H1 (cell line): ENCODE data around the gene PID1. TPM values are rescaled to one million over a fixed set of nuclear protein-coding genes. Genes with fewer than 3 reads are reported as not detected.

Experiments used
- CTCF ChIA-PET: fragments of 300-600 bp; sonication (Branson Sonifier 250); formaldehyde crosslinking; loops from one replicate; lab custom pipeline; 2021; ENCODE audit not compliant: partially characterized antibody; lab: Charles Lee
- POLR2A ChIA-PET: fragments of 300-600 bp; sonication (Branson Sonifier 250); formaldehyde crosslinking; loops from one replicate; lab custom pipeline; 2021; ENCODE audit warnings: inconsistent platforms; ENCODE audit not compliant: partially characterized antibody; lab: Charles Lee
- DNase-seq, 2 experiments: peaks; one replicate each; pipeline versions ENCODE4 v3.0.0 to v3.0.0-alpha.2; 2010 to 2022; ENCODE audit warnings: low spot score in 2 of 2, low read depth in 1 of 2, mixed read lengths in 1 of 2
- FAIRE-seq: peaks from 2 replicates; lab custom pipeline; 2011; peaks lifted over from hg19 to GRCh38; lab: Jason Lieb, UNC
- H2AFZ ChIP-seq: 2 replicates; pipeline ENCODE4 v1.8.1; 2012; ENCODE audit warnings: low read length, inconsistent platforms
- H2AK5ac ChIP-seq: 2 replicates; pipeline ENCODE4 v1.6.1; 2013; ENCODE audit warnings: low read depth, low read length
- H2BK120ac ChIP-seq: replicated peaks from 2 replicates; pipeline ENCODE3; 2013; ENCODE audit warnings: low read depth, low read length, inconsistent platforms
- H2BK12ac ChIP-seq: 2 replicates; pipeline ENCODE4 v1.6.1; 2013; ENCODE audit warnings: low read depth, low read length
- H2BK15ac ChIP-seq: 2 replicates; pipeline ENCODE4 v1.6.1; 2013; ENCODE audit warnings: low read length
- H2BK20ac ChIP-seq: 2 replicates; pipeline ENCODE4 v1.6.1; 2013; ENCODE audit warnings: low read length
- H2BK5ac ChIP-seq: 2 replicates; pipeline ENCODE4 v1.6.1; 2013; ENCODE audit warnings: low read depth, low read length
- H3K14ac ChIP-seq: 2 replicates; pipeline ENCODE4 v1.6.1; 2013; ENCODE audit warnings: inconsistent platforms; ENCODE audit not compliant: insufficient read length
- H3K18ac ChIP-seq: 2 replicates; pipeline ENCODE4 v1.6.1; 2013; ENCODE audit warnings: low read length; ENCODE audit errors: extremely low read depth
- H3K23ac ChIP-seq: 2 replicates; pipeline ENCODE4 v1.6.1; 2013; ENCODE audit warnings: inconsistent platforms; ENCODE audit not compliant: insufficient read length
- H3K23me2 ChIP-seq: 2 replicates; pipeline ENCODE4 v1.6.1; 2013; ENCODE audit warnings: low read depth, low read length
- H3K27ac ChIP-seq: 2 replicates; pipeline ENCODE4 v1.6.1; 2011; ENCODE audit warnings: low read depth, low read length, inconsistent platforms
- H3K27me3 ChIP-seq, 4 experiments: replicated peaks in 1 of 4; 1 replicate in 1 of 4; 2 replicates in 3 of 4; pipeline versions ENCODE4 v1.6.1 to v1.8.1; 2011 to 2013; ENCODE audit warnings: low read length in 3 of 4, mild to moderate bottlenecking in 3 of 4, inconsistent platforms in 2 of 4, mixed read lengths in 2 of 4, moderate library complexity in 1 of 4; ENCODE audit not compliant: control insufficient read depth in 3 of 4, insufficient read depth in 3 of 4; ENCODE audit errors: extremely low read depth in 1 of 4
- H3K36me3 ChIP-seq, 4 experiments: 2 replicates each; pipeline versions ENCODE4 v1.6.1 to v1.8.1; 2011 to 2013; ENCODE audit warnings: mild to moderate bottlenecking in 4 of 4, low read length in 3 of 4, moderate library complexity in 2 of 4, control low read depth in 1 of 4, inconsistent platforms in 1 of 4; ENCODE audit not compliant: insufficient read depth in 4 of 4, control insufficient read depth in 2 of 4
- H3K4ac ChIP-seq: replicated peaks from 2 replicates; pipeline ENCODE3; 2013; ENCODE audit warnings: low read length, low read depth, mixed read lengths, inconsistent platforms; ENCODE audit not compliant: insufficient read length
- H3K4me1 ChIP-seq, 4 experiments: replicated peaks in 1 of 4; 1 replicate in 1 of 4; 2 replicates in 3 of 4; pipeline versions ENCODE4 v1.6.1 to v1.8.1; 2011 to 2013; ENCODE audit warnings: low read length in 3 of 4, inconsistent platforms in 2 of 4, mixed read lengths in 1 of 4; ENCODE audit not compliant: insufficient read depth in 4 of 4, control insufficient read depth in 3 of 4
- H3K4me2 ChIP-seq, 2 experiments: 2 replicates each; pipeline versions ENCODE4 v1.6.1 to v1.8.1; 2011 to 2013; ENCODE audit warnings: low read depth in 2 of 2, low read length in 2 of 2, control low read depth in 1 of 2, inconsistent platforms in 1 of 2, mild to moderate bottlenecking in 1 of 2; ENCODE audit not compliant: insufficient read depth in 1 of 2
- H3K4me3 ChIP-seq, 4 experiments: fragments of 200-600, 300-600 bp in 1 of 4; sonication (generic), shearing (Covaris generic), sonication (Bioruptor Twin) in 1 of 4; 2 replicates each; pipeline versions ENCODE4 v1.5.1 to v1.8.1; 2011 to 2016; ENCODE audit warnings: low read length in 4 of 4, low read depth in 3 of 4, control low read depth in 2 of 4, inconsistent platforms in 2 of 4, mild to moderate bottlenecking in 2 of 4, mixed read lengths in 1 of 4, moderate library complexity in 1 of 4; ENCODE audit not compliant: insufficient read depth in 2 of 4; ENCODE audit errors: extremely low read depth in 1 of 4
- H3K56ac ChIP-seq: replicated peaks from 2 replicates; pipeline ENCODE3; 2013; ENCODE audit warnings: low read depth, mild to moderate bottlenecking, mixed read lengths, low read length, inconsistent platforms; ENCODE audit not compliant: insufficient read length
- H3K79me1 ChIP-seq: 2 replicates; pipeline ENCODE4 v1.6.1; 2013; ENCODE audit warnings: low read depth, low read length, control low read depth
- H3K79me2 ChIP-seq, 2 experiments: 2 replicates each; pipeline versions ENCODE4 v1.6.1 to v1.8.1; 2012 to 2013; ENCODE audit warnings: low read length in 2 of 2, mild to moderate bottlenecking in 2 of 2, inconsistent platforms in 1 of 2; ENCODE audit not compliant: insufficient read depth in 2 of 2, control insufficient read depth in 1 of 2
- H3K9ac ChIP-seq, 4 experiments: replicated peaks in 1 of 4; 1 replicate in 1 of 4; 2 replicates in 3 of 4; pipeline versions ENCODE4 v1.6.1 to v1.8.1; 2011 to 2013; ENCODE audit warnings: low read depth in 3 of 4, low read length in 3 of 4, control low read depth in 2 of 4, mild to moderate bottlenecking in 2 of 4, moderate library complexity in 2 of 4, inconsistent platforms in 1 of 4; ENCODE audit errors: extremely low read depth in 1 of 4
- H3K9me3 ChIP-seq, 2 experiments: 2 replicates each; pipeline versions ENCODE4 v1.6.1 to v1.8.1; 2012 to 2013; ENCODE audit warnings: mild to moderate bottlenecking in 2 of 2, moderate library complexity in 2 of 2, control low read depth in 1 of 2, inconsistent platforms in 1 of 2, low read depth in 1 of 2, low read length in 1 of 2, mixed read lengths in 1 of 2; ENCODE audit not compliant: insufficient read depth in 2 of 2
- H4K20me1 ChIP-seq, 2 experiments: replicated peaks in 1 of 2; 2 replicates each; pipeline versions ENCODE3 to v1.8.1; 2011 to 2013; ENCODE audit warnings: inconsistent platforms in 2 of 2, low read length in 2 of 2, mild to moderate bottlenecking in 1 of 2; ENCODE audit not compliant: insufficient read depth in 2 of 2, control insufficient read depth in 1 of 2
- H4K5ac ChIP-seq: 2 replicates; pipeline ENCODE4 v1.6.1; 2013; ENCODE audit warnings: low read length, low read depth, mixed read lengths, inconsistent platforms; ENCODE audit not compliant: insufficient read length
- H4K8ac ChIP-seq: 2 replicates; pipeline ENCODE4 v1.8.0; 2013; ENCODE audit warnings: mild to moderate bottlenecking, moderate library complexity, low read length, inconsistent platforms; ENCODE audit not compliant: insufficient read depth; ENCODE audit errors: extremely low read depth
- H4K91ac ChIP-seq: replicated peaks from 2 replicates; pipeline ENCODE3; 2013; ENCODE audit warnings: low read length, mixed read lengths, inconsistent platforms; ENCODE audit not compliant: insufficient read length
- ATF2 ChIP-seq: IDR thresholded peaks from 2 replicates; pipeline ENCODE4 v1.6.1; 2012; ENCODE audit warnings: low read length, inconsistent platforms
- BCL11A ChIP-seq, 2 experiments: IDR thresholded peaks; one replicate each; pipeline ENCODE4 v1.6.1; 2011; ENCODE audit warnings: low read depth in 2 of 2, low read length in 2 of 2, mild to moderate bottlenecking in 2 of 2
- BRCA1 ChIP-seq: IDR thresholded peaks from 2 replicates; pipeline ENCODE4 v1.6.1; 2012; ENCODE audit warnings: low read depth, low read length, improper control_type of control experiment
- FOSL1 ChIP-seq: IDR thresholded peaks from 2 replicates; pipeline ENCODE4 v1.6.1; 2011; ENCODE audit warnings: mild to moderate bottlenecking, low read depth, low read length, moderate library complexity; ENCODE audit not compliant: insufficient read depth
- KDM5A ChIP-seq: fragments of 200-600 bp; IDR thresholded peaks from 2 replicates; pipeline ENCODE4 v1.7.1; 2012; ENCODE audit warnings: mild to moderate bottlenecking, low read length, inconsistent platforms, mixed read lengths
- SAP30 ChIP-seq: fragments of 300-600 bp; sonication (generic); IDR thresholded peaks from 2 replicates; pipeline ENCODE4 v1.7.1; 2012; ENCODE audit warnings: low read length, moderate library complexity, mild to moderate bottlenecking, inconsistent platforms; ENCODE audit not compliant: insufficient read depth, insufficient replicate concordance
- SIN3A ChIP-seq, 2 experiments: IDR thresholded peaks in 1 of 2; conservative IDR thresholded peaks in 1 of 2; 2 replicates each; pipeline ENCODE4 v1.6.1; 2011 to 2012; ENCODE audit warnings: low read length in 2 of 2, improper control_type of control experiment in 1 of 2, low read depth in 1 of 2, mild to moderate bottlenecking in 1 of 2
- SP1 ChIP-seq: IDR thresholded peaks from 2 replicates; pipeline ENCODE4 v1.6.1; 2011; ENCODE audit warnings: low read depth, low read length
- SP2 ChIP-seq: IDR thresholded peaks from 2 replicates; pipeline ENCODE4 v1.6.1; 2012; ENCODE audit warnings: mild to moderate bottlenecking, low read length, inconsistent platforms
- TCF12 ChIP-seq: IDR thresholded peaks from 2 replicates; pipeline ENCODE4 v1.6.1; 2011; ENCODE audit warnings: low read depth, mild to moderate bottlenecking, low read length
- TEAD4 ChIP-seq: IDR thresholded peaks from 2 replicates; pipeline ENCODE4 v1.6.1; 2012; ENCODE audit warnings: low read depth, low read length, inconsistent platforms, mixed read lengths
- YY1 ChIP-seq: IDR thresholded peaks from 2 replicates; pipeline ENCODE4 v1.6.1; 2011; ENCODE audit warnings: low read depth, mild to moderate bottlenecking, low read length
- WGBS, 2 experiments: shearing (Covaris generic) in 1 of 2; methylation state at CpG; one replicate each; pipeline versions ENCODE4 v1.1.6 to v1.1.7; 2013 to 2015; ENCODE audit warnings: low lambda C conversion rate in 2 of 2, mixed read lengths in 2 of 2, inconsistent platforms in 1 of 2, low coverage in 1 of 2, missing lambda C conversion rate in 1 of 2; ENCODE audit not compliant: insufficient replicate concordance in 2 of 2, insufficient coverage in 1 of 2, insufficient read length in 1 of 2; ENCODE audit errors: extremely low coverage in 1 of 2, missing lambda C conversion rate in 1 of 2; 5-methylcytosine and 5-hydroxymethylcytosine counted together
- polyA plus RNA-seq, 7 experiments: library from polyadenylated mRNA; depleted of rRNA in 3 of 7; stranded (reverse) in 5 of 7; unstranded in 2 of 7; fragments of >200 nt in 5 of 7; fragments of 200-250 nt in 2 of 7; gene quantifications; 1 replicate in 5 of 7; 2 replicates in 1 of 7; 4 replicates in 1 of 7; pipeline versions ENCODE4 v1.2.1 to v1.2.3, GENCODE V29; 2011 to 2013; ENCODE audit warnings: missing spikeins in 2 of 7, mixed read lengths in 2 of 7
- total RNA-seq: library from RNA; stranded (reverse); fragmentation: NEBNext Ultra II Directional; extraction: Animal tissue kit (Norgen Biotek cat#: 25700); gene quantifications from 2 replicates; pipeline ENCODE4 v1.2.1, GENCODE V29; 2021

PID1 gene
- total and polyA plus RNA-seq, 2 of the 8 experiments (the other 6 are each of a cell fraction or from before 2014, with no cell fraction given), result 1.5 to 3.3 TPM

- Histone ChIP-seq H3K27me3 (no peaks in the 10 kb centered on the region), H3K79me2 (no peaks in the 10 kb centered on the region), H3K56ac (no peak overlapping the region), H3K9me3 (0 out of 4 replicates have a peak, but pooled peaks cover 0 to 2% of the 10 kb centered on the region in 2 experiments), H2BK12ac (no peak overlapping the region), H4K91ac (no peak overlapping the region), H3K23ac (no peak overlapping the region), H3K4me3 (no peak overlapping the region), H2BK15ac (no peak overlapping the region), H4K20me1 (no peaks in the 10 kb centered on the region), H3K18ac (no peak overlapping the region), H4K8ac (no peak overlapping the region), H3K14ac (no peak overlapping the region), H2BK120ac (no peak overlapping the region), H2AFZ (no peak overlapping the region), H3K4me1 (no peaks in the 10 kb centered on the region), H2BK5ac (no peak overlapping the region), H3K27ac (no peak overlapping the region), H3K9ac (no peak overlapping the region), H2AK5ac (no peak overlapping the region), H2BK20ac (no peak overlapping the region), H3K79me1 (no peaks in the 10 kb centered on the region), H3K23me2 (no peaks in the 10 kb centered on the region; the same call in 1 of the 2 replicates), H4K5ac (no peak overlapping the region), H3K4me2 (no peak overlapping the region), H3K4ac (no peak overlapping the region), H3K36me3 (no peaks in the 10 kb centered on the region)
- TF ChIP-seq SAP30, result no peak
- no peak for TF ChIP-seq YY1
- TF ChIP-seq SP1, result no peak
- no peak for TF ChIP-seq TCF12
- no peak for TF ChIP-seq FOSL1
- no peak for TF ChIP-seq KDM5A
- no peak for TF ChIP-seq SIN3A (conservative IDR thresholded peaks at IDR 0.05 in 1 of 2, IDR thresholded peaks at IDR 0.05 in 1 of 2; ENCODE audit: low read depth in 1 of 2, low read length in 2 of 2)
- TF ChIP-seq TEAD4, result no peak
- no peak for TF ChIP-seq SP2
- TF ChIP-seq BCL11A (IDR thresholded peaks at IDR 0.05; ENCODE audit: low read depth in 2 of 2, low read length in 2 of 2), result no peak
- no peak for TF ChIP-seq ATF2
- TF ChIP-seq BRCA1, result no peak
- CTCF ChIA-PET, result interaction anchor here (1.1 kb wide), 1 partner anchor 51 kb away, joined by 4 read pairs; no protein-coding TSS in a partner anchor
- WGBS, 2 experiments, result 88% methylated on average over 1 of the region's 1 CpG; no CpG with 5 or more reads in 1 of the 2 experiments
- POLR2A ChIA-PET, result no interaction called here
- DNase-seq (no peak), FAIRE-seq (no peak)
These were observed 48.0 kb downstream of the PID1 start for GRCh38 chr2:229223107-229223506.
